ENCODE measurements around the gene TSPOAP1. TPM values are rescaled to one million over a fixed set of nuclear protein-coding genes. Genes with fewer than 3 reads are reported as not detected.

The TSPOAP1 gene
- total RNA-seq, 1 experiment from 2014 or later = 6.0 TPM

GRCh38 chr17:58334256-58334655, 5.7 kb upstream of the TSPOAP1 start:
- ChIA-PET CTCF (no interaction called here), POLR2A (no interaction called here)
- Histone ChIP-seq H3K9me3 (no peaks in the 10 kb centered on the region), H3K27me3 (replicated peaks; ENCODE audit: control insufficient read depth, insufficient read depth, low read length) (no peaks in the 10 kb centered on the region), H3K4me1 (peaks cover 32% of the 10 kb centered on the region), H3K36me3 (ENCODE audit: control insufficient read depth, insufficient read depth, low read length) (no peaks in the 10 kb centered on the region), H3K4me3 (ENCODE audit: low read depth, low read length) (no peak overlapping the region)
- H3K36me3 Mint-ChIP-seq (ENCODE audit: insufficient read depth, unreplicated experiment) = peaks cover 56% of the 10 kb centered on the region
- peaks cover 15% of the 10 kb centered on the region for H3K4me1 Mint-ChIP-seq (ENCODE audit: low read depth, unreplicated experiment)
- no peak overlapping the region for H3K27ac Mint-ChIP-seq (ENCODE audit: unreplicated experiment)
- intact Hi-C loops (cut with micrococcal nuclease; ENCODE audit: unreplicated experiment) = no loop called here
- no TSS peak for BruUV-seq (replicated peaks)
- H3K4me3 Mint-ChIP-seq (ENCODE audit: unreplicated experiment) = no peak overlapping the region
- H3K27me3 Mint-ChIP-seq (ENCODE audit: insufficient read depth, unreplicated experiment) = no peaks in the 10 kb centered on the region
- no peak for TF ChIP-seq CTCF (IDR thresholded peaks at IDR 0.05; ENCODE audit: insufficient read depth in 1 of 2, low read depth in 1 of 2, low read length in 1 of 2, severe bottlenecking in 1 of 2, unreplicated experiment in 1 of 2)
- no peak for DNase-seq
- H3K9me3 Mint-ChIP-seq (ENCODE audit: unreplicated experiment) = no peaks in the 10 kb centered on the region

GRCh38 chr17:58333736-58334207, 5.2 kb upstream of the TSPOAP1 start:
- Mint-ChIP-seq H3K4me1 (ENCODE audit: low read depth, unreplicated experiment) (peaks cover 15% of the 10 kb centered on the region), H3K27ac (ENCODE audit: unreplicated experiment) (no peak overlapping the region), H3K9me3 (ENCODE audit: unreplicated experiment) (no peaks in the 10 kb centered on the region), H3K36me3 (ENCODE audit: insufficient read depth, unreplicated experiment) (peaks cover 51% of the 10 kb centered on the region), H3K4me3 (ENCODE audit: unreplicated experiment) (no peak overlapping the region), H3K27me3 (ENCODE audit: insufficient read depth, unreplicated experiment) (no peaks in the 10 kb centered on the region)
- H3K27me3 ChIP-seq (replicated peaks; ENCODE audit: control insufficient read depth, insufficient read depth, low read length) = no peaks in the 10 kb centered on the region
- H3K4me1 ChIP-seq = peaks cover 29% of the 10 kb centered on the region
- POLR2A ChIA-PET = no interaction called here
- intact Hi-C loops (cut with micrococcal nuclease; ENCODE audit: unreplicated experiment) = no loop called here
- no peaks in the 10 kb centered on the region for H3K9me3 ChIP-seq
- no TSS peak for BruUV-seq (replicated peaks)
- no peaks in the 10 kb centered on the region for H3K36me3 ChIP-seq (ENCODE audit: control insufficient read depth, insufficient read depth, low read length)
- H3K4me3 ChIP-seq (ENCODE audit: low read depth, low read length) = no peak overlapping the region
- CTCF ChIA-PET = no interaction called here
- DNase-seq = no peak
- no peak for TF ChIP-seq CTCF (IDR thresholded peaks at IDR 0.05; ENCODE audit: insufficient read depth in 1 of 2, low read depth in 1 of 2, low read length in 1 of 2, severe bottlenecking in 1 of 2, unreplicated experiment in 1 of 2)

GRCh38 chr17:58332778-58333735, 4.5 kb upstream of the TSPOAP1 start:
- no peak overlapping the region for H3K4me3 ChIP-seq (ENCODE audit: low read depth, low read length)
- no peak for DNase-seq
- H3K4me1 ChIP-seq = peaks cover 22% of the 10 kb centered on the region
- no peaks in the 10 kb centered on the region for H3K9me3 ChIP-seq
- intact Hi-C loops (cut with micrococcal nuclease; ENCODE audit: unreplicated experiment) = no loop called here
- Mint-ChIP-seq H3K4me3 (ENCODE audit: unreplicated experiment) (no peak overlapping the region), H3K27ac (ENCODE audit: unreplicated experiment) (no peak overlapping the region), H3K9me3 (ENCODE audit: unreplicated experiment) (no peaks in the 10 kb centered on the region), H3K36me3 (ENCODE audit: insufficient read depth, unreplicated experiment) (peaks cover 44% of the 10 kb centered on the region), H3K4me1 (ENCODE audit: low read depth, unreplicated experiment) (peaks cover 11% of the 10 kb centered on the region), H3K27me3 (ENCODE audit: insufficient read depth, unreplicated experiment) (no peaks in the 10 kb centered on the region)
- H3K27me3 ChIP-seq (replicated peaks; ENCODE audit: control insufficient read depth, insufficient read depth, low read length) = no peaks in the 10 kb centered on the region
- BruUV-seq (replicated peaks) = no TSS peak
- ChIA-PET CTCF (no interaction called here), POLR2A (interaction anchor here (0.8 kb wide), 1 partner anchor 84 kb away, joined by 3 read pairs; the partner anchor contains the start of gene RNF43)
- H3K36me3 ChIP-seq (ENCODE audit: control insufficient read depth, insufficient read depth, low read length) = no peaks in the 10 kb centered on the region
- TF ChIP-seq CTCF (IDR thresholded peaks at IDR 0.05; ENCODE audit: insufficient read depth in 1 of 2, low read depth in 1 of 2, low read length in 1 of 2, severe bottlenecking in 1 of 2, unreplicated experiment in 1 of 2) = no peak
